GM23248 (cell line): ENCODE results near the gene CD274.

Source experiments
- EZH2 ChIP-seq: fragments of 200-600 bp; sonication (generic); IDR thresholded peaks from 2 replicates; pipeline ENCODE4 v1.6.1; 2018; ENCODE audit warnings: antibody characterized with exemption, mild to moderate bottlenecking; ENCODE audit not compliant: insufficient read depth, poor library complexity, severe bottlenecking
- EZH2phosphoT487 ChIP-seq: fragments of 200-600 bp; sonication (generic); IDR thresholded peaks from 2 replicates; pipeline ENCODE4 v1.6.1; 2018; ENCODE audit warnings: antibody characterized with exemption, moderate library complexity, mild to moderate bottlenecking, low read depth; ENCODE audit not compliant: insufficient read depth

DNA sequence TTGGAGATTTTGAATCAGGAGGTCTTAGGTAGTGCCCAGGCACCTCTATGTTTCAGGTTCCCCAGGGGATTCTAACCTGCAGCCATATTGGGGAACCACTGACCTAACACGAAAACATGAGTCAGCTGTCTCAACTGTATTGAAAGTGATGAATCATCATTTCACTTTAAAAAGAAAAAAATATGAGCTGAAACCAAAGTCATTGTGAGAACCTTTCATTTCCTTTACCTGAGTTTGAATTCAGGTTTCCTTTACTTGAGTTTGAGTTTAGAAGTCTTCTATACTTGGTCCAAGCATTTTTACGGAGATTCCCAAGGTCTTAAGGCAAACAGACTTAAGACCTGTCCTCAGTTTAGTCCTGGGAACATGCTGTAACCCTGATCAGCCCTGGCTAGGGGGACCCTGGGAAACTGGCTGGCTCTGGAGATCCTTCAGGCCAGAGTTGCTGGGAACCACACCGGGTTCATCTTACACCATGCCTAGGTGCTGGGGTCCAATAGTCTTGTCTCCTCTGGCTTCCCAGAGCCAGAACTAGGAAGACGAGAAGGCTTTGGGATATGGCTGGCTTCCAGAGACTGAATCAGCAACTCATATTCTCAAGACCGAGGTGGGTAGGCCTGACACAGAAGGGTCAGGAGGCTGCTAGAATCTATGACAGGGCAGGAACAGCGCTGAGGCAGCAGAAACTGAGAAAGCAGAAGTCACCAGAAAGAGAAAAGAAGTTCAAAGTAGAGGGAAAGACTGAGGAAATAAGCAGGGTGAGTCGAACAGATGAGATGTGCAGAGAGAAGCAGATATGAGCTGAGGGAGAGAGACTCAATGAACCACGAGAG lies 43.6 kb downstream of the CD274 start:
- no peak for TF ChIP-seq EZH2
- no peak for TF ChIP-seq EZH2phosphoT487
